Ectodermal cell (in vitro differentiated cells): ENCODE measurements around the gene STBD1.
"Not testable (repeated sequence)": the region's sequence is repeated elsewhere in the genome, so short reads cannot be mapped to it uniquely, and the experiment has no call there.

Source experiments
- H3K27ac ChIP-seq: 2 replicates; pipeline ENCODE4 v1.7.0; 2013; ENCODE audit warnings: mild to moderate bottlenecking, low read depth, low read length; ENCODE audit not compliant: insufficient read depth, poor library complexity, severe bottlenecking
- H3K27me3 ChIP-seq: 2 replicates; pipeline ENCODE4 v1.7.0; 2013; ENCODE audit warnings: mild to moderate bottlenecking, low read length; ENCODE audit not compliant: insufficient read depth, control insufficient read depth, poor library complexity, severe bottlenecking
- H3K36me3 ChIP-seq: one replicate; pipeline ENCODE4 v1.7.0; 2013; ENCODE audit warnings: low read length; ENCODE audit not compliant: control insufficient read depth, insufficient read depth
- H3K4me1 ChIP-seq: one replicate; pipeline ENCODE4 v1.7.0; 2013; ENCODE audit warnings: low read length; ENCODE audit not compliant: control insufficient read depth, insufficient read depth
- H3K4me3 ChIP-seq: 2 replicates; pipeline ENCODE4 v1.7.0; 2013; ENCODE audit warnings: low read depth, low read length, control low read depth; ENCODE audit not compliant: insufficient read depth
- H3K9me3 ChIP-seq: 2 replicates; pipeline ENCODE4 v1.7.0; 2013; ENCODE audit warnings: mild to moderate bottlenecking, low read length, moderate library complexity; ENCODE audit not compliant: control insufficient read depth
- WGBS, 2 experiments: methylation state at CpG; one replicate each; pipeline ENCODE4 v1.1.7; 2013; ENCODE audit warnings: missing lambda C conversion rate in 2 of 2; 5-methylcytosine and 5-hydroxymethylcytosine counted together

The STBD1 gene

DNA sequence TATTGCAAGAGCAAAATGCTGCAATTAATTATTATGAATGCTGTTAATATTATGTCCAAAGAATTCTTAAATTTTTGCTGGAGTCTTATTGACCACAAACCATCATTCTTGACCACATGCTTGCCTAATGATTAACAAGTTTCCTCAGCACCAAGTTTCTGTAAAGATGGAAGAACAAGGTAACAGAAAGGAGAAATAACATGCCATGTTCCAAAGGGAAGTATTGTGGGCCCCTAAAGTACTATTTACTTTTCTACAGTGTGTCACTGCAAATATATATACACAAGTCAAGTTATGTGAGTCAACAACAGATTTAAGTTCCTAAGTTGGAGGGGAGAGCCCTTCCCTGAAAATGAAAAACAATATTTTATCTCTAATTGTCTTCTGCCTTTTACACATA, 34.5 kb upstream of the STBD1 start:
- Histone ChIP-seq H3K4me1 (no peaks in the 10 kb centered on the region), H3K36me3 (no peaks in the 10 kb centered on the region), H3K4me3 (no peak overlapping the region), H3K9me3 (no peaks in the 10 kb centered on the region), H3K27ac (no peak overlapping the region), H3K27me3 (no peaks in the 10 kb centered on the region)

DNA sequence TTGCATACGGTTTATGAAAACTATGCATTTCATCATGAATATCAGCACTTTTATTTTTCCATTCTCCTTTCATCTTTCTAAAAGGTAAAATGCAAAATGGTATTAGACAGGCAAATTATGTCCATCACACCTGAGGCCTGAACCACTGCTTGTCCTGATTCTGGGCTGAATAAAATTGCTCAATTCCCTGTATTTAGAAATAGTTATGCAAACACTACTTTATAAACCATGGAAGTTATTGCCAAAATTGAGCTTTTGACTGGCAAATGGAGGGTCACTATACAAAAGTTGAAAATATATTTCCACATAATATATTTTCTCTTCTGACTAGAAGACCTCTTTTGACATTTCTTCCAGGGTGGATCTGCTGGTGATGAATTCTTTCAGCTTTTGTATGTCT, 34.0 kb upstream of the STBD1 start:
- WGBS, 2 experiments: 59 to 64% methylated on average over 1 of the region's 1 CpG
- Histone ChIP-seq H3K27ac (no peak overlapping the region), H3K27me3 (no peaks in the 10 kb centered on the region), H3K4me3 (no peak overlapping the region), H3K36me3 (no peaks in the 10 kb centered on the region), H3K4me1 (no peaks in the 10 kb centered on the region), H3K9me3 (no peaks in the 10 kb centered on the region)

DNA sequence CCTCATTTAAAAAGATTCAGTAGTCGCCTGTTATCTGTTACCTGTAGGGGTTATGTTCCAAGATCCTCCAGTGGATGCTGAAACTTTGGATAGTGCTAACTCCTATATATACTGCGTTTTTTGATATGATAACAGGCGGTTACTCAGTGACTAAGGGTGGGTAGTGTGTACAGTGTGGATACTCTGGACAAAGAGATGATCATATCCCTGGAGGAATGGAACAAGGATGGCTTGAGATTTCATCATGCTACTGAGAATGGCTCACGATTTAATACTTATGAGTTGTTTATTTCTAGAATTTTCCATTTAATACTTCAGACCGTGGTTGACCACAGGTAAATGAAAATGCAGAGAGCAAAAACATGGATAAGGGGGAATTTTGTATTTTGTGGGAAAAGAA, 33.5 kb upstream of the STBD1 start:
- H3K4me3 ChIP-seq: no peak overlapping the region
- H3K27ac ChIP-seq: no peak overlapping the region
- H3K27me3 ChIP-seq: no peaks in the 10 kb centered on the region
- no peaks in the 10 kb centered on the region for H3K4me1 ChIP-seq
- WGBS, 2 experiments: 84 to 93% methylated on average over 3 to 5 of the region's 5 CpGs
- H3K36me3 ChIP-seq: no peaks in the 10 kb centered on the region
- no peaks in the 10 kb centered on the region for H3K9me3 ChIP-seq

DNA sequence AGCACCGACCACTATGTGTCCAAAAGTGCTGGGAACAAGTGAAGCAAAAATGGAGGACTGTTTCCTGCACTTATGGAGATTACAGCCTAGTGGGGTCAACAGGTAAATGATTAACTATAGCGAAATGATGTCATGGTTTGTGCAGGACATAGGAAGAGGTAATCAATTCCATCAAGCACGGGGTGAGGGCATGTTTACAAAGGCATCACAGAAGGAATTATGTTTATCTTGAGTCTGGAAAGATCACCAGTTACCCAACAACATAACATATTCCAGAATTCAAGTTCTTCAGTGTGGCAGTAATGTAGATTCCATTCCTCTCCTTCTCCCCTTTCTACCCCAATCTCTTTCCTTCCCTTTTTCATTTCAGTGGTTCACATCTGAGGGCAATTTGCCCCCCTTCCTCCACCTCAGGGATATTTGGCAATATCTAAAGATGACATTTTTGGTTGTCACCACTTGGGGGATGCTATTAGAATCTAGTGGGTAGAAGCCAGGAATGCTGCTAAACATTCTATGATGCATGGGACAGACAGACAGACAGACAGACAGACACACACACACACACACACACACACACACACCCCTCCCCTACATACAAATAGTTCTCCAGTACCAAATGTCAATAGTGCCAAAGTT, 30.9 kb upstream of the STBD1 start:
- Histone ChIP-seq H3K4me3 (no peak overlapping the region), H3K27me3 (no peaks in the 10 kb centered on the region), H3K9me3 (no peaks in the 10 kb centered on the region), H3K27ac (no peak overlapping the region), H3K36me3 (no peaks in the 10 kb centered on the region), H3K4me1 (no peaks in the 10 kb centered on the region)
- WGBS, 2 experiments: 88 to 96% methylated on average over 3 of the region's 3 CpGs

DNA sequence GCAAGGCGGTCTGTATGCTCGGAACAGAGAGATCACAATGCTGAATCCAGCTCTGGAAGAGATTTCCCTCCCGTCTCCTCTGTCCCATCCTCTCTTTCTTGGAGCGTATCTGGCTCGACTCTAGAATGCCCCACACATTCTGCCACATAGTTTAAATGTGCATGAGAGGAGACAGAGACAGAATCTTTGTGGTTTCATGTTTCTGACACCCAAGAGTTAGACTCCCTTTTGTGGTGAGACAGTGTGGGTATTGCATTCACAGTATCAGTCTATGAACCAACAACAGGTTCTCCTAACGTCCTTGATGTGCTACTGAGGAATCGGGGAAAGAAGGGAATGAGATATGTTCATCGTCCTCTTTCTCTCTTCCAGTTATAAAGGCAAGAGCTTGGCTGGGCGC, 29.7 kb upstream of the STBD1 start:
- Histone ChIP-seq H3K4me1 (peaks cover 3% of the 10 kb centered on the region), H3K27ac (no peak overlapping the region), H3K27me3 (no peaks in the 10 kb centered on the region), H3K36me3 (no peaks in the 10 kb centered on the region), H3K9me3 (no peaks in the 10 kb centered on the region), H3K4me3 (no peak overlapping the region)
- WGBS, 2 experiments: 90 to 94% methylated on average over 9 of the region's 9 CpGs

DNA sequence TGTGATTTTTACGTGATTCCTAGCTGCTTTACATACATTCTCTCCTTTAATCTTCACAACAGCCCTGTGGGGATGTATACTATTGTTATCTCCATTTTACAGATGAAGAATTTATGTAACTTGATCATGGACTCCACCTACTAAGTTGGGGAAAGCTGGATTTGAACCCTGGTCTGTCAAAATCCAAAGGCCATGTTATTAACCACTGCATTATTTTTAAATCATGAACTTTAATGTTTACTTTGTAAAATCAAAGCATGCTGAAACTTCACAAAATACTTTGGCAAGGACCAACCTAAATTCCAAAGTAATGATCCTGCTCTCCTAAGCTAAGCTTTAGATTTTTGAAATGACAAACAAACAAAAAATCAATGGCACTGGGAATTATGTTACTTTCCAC, 28.9 kb upstream of the STBD1 start:
- H3K9me3 ChIP-seq: no peaks in the 10 kb centered on the region
- no peak overlapping the region for H3K4me3 ChIP-seq
- H3K4me1 ChIP-seq: peaks cover 3% of the 10 kb centered on the region
- H3K27ac ChIP-seq: no peak overlapping the region
- no peaks in the 10 kb centered on the region for H3K36me3 ChIP-seq
- no CpG with 5 or more reads among the region's 1 CpG for WGBS, 2 experiments
- no peaks in the 10 kb centered on the region for H3K27me3 ChIP-seq

DNA sequence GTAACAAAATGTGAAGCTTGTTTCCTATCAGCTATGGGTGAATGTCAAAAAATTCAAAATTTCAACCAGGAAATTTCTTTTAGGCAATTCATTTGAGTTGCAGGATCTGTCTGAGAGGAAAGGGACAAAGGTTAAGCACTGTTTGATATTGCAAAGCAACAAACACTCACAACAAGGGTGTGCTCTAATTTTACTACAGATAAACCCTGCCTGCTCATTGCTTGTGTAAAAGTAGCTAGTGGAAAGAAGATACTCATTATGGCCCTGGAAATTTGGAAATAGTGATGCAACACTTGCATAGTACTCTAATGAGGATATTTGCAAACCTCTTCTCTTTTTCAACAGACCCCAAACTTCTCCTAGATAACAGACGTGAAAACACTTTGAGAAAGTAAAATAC, 27.9 kb upstream of the STBD1 start:
- Histone ChIP-seq H3K4me1 (peaks cover 3% of the 10 kb centered on the region), H3K4me3 (no peak overlapping the region), H3K27me3 (no peaks in the 10 kb centered on the region), H3K36me3 (no peaks in the 10 kb centered on the region), H3K9me3 (no peaks in the 10 kb centered on the region), H3K27ac (no peak overlapping the region)
- WGBS, 2 experiments: 92% methylated on average over 1 of the region's 1 CpG; no CpG with 5 or more reads in 1 of the 2 experiments

DNA sequence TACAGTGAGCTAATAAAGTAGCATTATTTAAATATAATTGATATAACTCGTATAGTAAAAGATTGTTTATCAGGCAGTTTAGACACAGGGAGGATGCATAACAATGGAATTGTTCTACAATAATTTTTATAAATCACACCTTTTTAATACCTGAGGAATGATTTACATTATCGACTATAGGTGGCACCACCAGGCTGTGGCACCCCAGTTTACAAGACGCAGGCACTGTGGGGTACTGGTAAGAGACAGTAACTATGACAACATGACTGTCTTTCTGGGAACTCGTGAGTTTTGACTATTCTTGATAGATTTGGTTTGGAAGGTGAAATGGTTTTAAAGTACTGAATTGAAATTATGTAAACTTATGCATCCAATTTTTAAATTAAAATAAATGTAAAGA, 27.1 kb upstream of the STBD1 start:
- 90 to 91% methylated on average over 3 to 4 of the region's 4 CpGs for whole genome bisulfite sequencing, 2 experiments
- no peak overlapping the region for H3K27ac ChIP-seq
- no peak overlapping the region for H3K4me3 ChIP-seq
- H3K4me1 ChIP-seq: peaks cover 3% of the 10 kb centered on the region
- H3K27me3 ChIP-seq: no peaks in the 10 kb centered on the region
- no peaks in the 10 kb centered on the region for H3K36me3 ChIP-seq
- H3K9me3 ChIP-seq: no peaks in the 10 kb centered on the region

DNA sequence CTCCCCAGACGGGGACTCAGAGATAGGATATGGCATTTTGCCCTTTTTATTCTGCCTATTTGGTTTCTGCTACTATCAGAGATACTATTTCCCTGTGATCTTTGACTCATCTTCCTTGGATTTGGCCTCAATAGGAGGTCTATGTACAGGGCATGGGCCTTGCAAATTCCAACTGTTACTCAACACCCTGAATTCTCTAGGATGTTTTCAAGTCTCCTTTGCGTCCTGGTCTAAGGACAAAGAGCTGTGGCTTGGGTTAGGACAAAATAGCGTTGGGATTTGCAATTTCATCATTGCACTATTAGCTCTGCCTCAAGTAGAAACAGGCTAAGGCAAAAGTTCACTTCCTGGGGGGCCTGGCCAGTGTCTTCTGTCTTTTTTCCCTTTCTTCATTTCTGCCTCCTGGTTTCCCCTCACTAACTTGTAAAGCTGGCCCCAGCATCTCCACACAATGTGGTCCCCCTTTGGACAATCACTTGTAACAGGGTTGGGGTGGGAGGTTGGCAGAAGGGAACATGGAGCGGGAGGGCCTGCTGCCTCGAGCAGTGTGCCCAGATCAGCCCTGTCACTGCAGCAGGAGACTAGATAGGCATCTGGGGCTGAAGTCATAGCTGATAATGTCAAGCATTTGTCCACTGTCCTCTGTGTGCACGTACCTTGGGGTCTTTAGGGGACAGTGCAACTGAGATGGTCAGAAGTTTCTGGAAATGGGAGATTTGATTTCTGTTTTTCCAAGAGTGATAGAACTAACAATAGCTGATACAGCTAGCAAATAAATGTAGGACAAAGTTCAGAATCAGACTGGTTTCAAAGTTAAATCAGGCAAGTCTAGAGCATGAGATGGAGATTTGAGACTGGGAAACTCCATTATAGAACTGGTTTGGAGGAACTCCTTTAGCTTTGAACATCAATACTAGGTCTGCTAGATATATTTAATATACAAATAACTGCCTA, 25.8 kb upstream of the STBD1 start:
- no peaks in the 10 kb centered on the region for H3K9me3 ChIP-seq
- no peaks in the 10 kb centered on the region for H3K27me3 ChIP-seq
- H3K4me1 ChIP-seq: peaks cover 3% of the 10 kb centered on the region
- H3K36me3 ChIP-seq: no peaks in the 10 kb centered on the region
- WGBS, 2 experiments: 83 to 85% methylated on average over 6 of the region's 6 CpGs
- H3K27ac ChIP-seq: peak overlapping the region; percentile 27
- no peak overlapping the region for H3K4me3 ChIP-seq

DNA sequence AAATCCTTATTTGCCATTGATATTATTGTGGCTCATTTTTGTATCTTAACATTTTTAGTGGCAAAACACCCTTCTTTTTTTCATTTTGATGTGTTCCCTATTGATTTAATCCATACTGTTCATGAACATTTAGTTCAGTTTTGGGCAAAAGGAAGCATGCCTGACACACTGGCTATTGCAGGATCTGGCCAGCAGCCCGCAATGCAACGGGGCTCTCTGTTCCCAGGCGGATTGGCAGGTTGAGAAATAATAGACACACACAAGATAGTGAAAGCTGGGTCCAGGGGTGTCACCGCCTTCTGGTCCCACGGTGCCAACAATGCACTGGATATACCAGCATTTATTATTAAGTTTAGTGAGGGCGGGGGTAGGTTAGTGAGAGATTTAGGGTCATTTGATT, 24.9 kb upstream of the STBD1 start:
- whole genome bisulfite sequencing, 2 experiments: 91 to 95% methylated on average over 3 to 5 of the region's 6 CpGs
- H3K27ac ChIP-seq, H3K36me3 ChIP-seq, H3K27me3 ChIP-seq, H3K4me3 ChIP-seq, H3K4me1 ChIP-seq, H3K9me3 ChIP-seq: not testable (repeated sequence)
